Tongue (tissue), 2 donors: ENCODE results near the gene PLPPR1. TPM values are rescaled to one million over a fixed set of nuclear protein-coding genes. Genes with fewer than 3 reads are reported as not detected.
"Not testable (repeated sequence)": the region's sequence is repeated elsewhere in the genome, so short reads cannot be mapped to it uniquely, and the experiment has no call there.

ENCODE experiments used
- DNase-seq: peaks from one replicate; pipeline ENCODE4 v3.0.0-alpha.2; 2015
- total RNA-seq: library from RNA; depleted of rRNA; stranded (reverse); fragments of >200 nt; gene quantifications from one replicate; pipeline ENCODE4 v1.2.3, GENCODE V29; 2014

The PLPPR1 gene
- total RNA-seq, 1 donor from 2014 or later: 0.92 TPM

- DNase-seq: no peak
Measured at GRCh38 chr9:101220341-101220740, 191.8 kb downstream of the PLPPR1 start.

GRCh38 chr9:101225271-101225670, 196.7 kb downstream of the PLPPR1 start:
- DNase-seq: no peak

DNA sequence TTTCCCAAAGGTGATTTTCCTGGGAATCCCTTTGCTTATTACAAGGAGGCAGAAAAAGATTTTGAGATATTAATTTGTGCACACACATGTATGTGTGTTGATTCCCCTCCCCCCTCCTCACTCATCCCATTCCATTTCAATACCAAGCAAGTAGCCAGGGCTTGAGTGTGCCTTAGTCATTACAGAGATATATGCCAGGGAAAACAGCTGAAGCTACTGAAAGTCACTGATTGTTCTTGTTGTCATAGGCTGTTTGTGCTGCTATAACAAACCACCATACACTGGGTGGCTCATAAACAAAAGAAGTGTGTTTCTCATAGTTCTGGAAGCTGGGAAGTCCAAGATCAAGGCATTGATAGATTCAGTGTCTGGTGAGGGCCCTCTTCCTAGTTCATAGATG, 197.6 kb downstream of the PLPPR1 start:
- no peak for DNase-seq

GRCh38 chr9:101226803-101227202, 198.3 kb downstream of the PLPPR1 start:
- no peak for DNase-seq

- DNase-seq: peak; percentile 22
Measured at GRCh38 chr9:101229606-101230005, 201.1 kb downstream of the PLPPR1 start.

- no peak for DNase-seq
Measured at GRCh38 chr9:101232405-101232977, 204.0 kb downstream of the PLPPR1 start.

DNA sequence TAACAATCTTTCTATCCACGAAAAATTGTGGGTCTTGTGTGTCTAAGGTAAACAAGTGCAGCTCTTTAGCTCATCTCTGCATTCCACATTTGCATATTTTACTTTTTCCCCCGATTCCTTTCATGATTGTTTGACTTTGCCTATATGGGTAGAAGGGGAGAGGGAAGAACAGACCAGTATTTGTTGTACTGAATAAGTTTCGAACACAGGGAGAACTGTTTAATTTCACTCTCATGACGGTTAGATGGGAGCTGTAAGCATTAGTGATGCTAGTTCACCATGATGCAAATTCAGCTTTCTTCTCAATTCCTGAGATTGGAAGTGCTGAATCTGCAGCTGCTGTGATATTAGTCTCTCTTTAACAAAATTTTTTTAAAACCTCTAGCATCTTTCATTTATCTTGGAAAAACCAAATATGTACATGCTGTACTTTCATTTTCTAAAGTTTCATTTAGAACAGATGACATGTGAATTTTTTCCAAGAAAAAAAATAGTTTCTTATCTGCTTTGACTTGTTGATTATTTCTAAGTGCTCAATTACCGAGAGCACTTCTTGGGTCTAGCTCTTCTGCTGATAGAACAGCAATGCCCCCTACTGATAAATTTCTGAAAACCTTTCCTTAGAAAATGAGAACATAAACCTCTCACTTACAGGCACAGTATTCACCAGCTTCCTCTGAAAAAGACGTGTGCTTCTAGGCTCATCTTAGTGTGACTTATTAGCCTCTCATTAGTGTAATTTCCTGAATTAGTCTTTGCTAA, 206.8 kb downstream of the PLPPR1 start:
- DNase-seq: peak; percentile 76

GRCh38 chr9:101242651-101243050, 214.1 kb downstream of the PLPPR1 start:
- DNase-seq: no peak

GRCh38 chr9:101246691-101247090, 218.2 kb downstream of the PLPPR1 start:
- no peak for DNase-seq

DNA sequence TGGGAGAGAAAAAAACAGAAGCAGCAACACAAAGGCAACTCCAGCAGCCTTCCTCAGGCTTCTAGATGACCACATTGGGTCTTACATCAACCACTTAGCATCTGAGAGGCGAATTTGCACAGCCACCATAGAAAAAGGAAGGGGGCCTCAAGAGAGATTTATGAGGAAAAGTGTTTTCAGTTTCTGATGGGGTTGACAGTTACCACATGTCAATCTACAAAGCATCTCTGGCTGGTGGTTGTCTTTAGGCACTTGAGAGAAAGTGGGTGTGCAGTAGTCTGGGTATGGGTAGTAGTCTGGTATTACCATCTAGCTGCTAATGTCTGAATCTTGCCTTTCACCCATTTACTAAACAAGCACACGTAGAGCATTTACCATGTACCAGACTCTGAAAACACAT, 218.8 kb downstream of the PLPPR1 start:
- no peak for DNase-seq

GRCh38 chr9:101254733-101255433, 226.4 kb downstream of the PLPPR1 start:
- no peak for DNase-seq

DNA sequence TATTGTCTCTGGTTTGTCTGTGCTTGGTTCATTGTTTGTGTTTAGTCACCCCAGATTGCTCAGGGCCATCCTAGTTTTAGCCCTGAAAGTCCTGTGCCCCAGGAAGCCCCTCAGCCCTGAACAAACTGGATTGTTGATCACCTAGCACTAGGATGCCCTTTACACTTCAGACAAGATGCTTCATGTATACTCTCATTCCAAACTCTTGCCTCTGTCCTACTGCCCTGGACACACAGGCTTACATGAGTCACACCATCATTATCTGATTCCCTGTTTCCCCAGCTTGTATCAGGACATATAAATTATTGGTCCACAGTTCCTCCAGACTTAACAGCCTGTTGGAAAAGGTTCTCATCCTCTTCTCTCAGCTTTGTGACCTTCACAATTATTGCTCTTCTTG, 236.2 kb downstream of the PLPPR1 start:
- DNase-seq: no peak

DNA sequence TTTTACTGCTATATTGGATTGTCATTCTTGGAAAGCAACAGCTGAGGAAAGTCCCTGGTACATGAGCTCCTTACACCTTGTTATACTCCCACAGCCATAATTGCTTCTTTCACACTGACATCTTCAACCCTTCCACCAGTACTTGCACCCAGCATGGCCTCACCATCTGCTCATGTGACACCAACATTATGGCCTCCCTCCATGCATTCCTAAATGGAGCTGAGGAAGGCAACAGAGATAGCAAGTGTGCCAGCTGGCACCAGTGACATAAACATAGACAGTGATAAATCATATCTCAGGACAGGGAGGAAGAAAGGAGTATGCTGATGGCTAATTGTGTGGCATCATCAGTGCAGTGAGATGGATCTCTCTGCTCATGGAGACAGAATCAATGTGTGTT, 236.7 kb downstream of the PLPPR1 start:
- DNase-seq: no peak

- DNase-seq: no peak
Measured at GRCh38 chr9:101268426-101268825, 239.9 kb downstream of the PLPPR1 start.

GRCh38 chr9:101269591-101270283, 241.2 kb downstream of the PLPPR1 start:
- DNase-seq: no peak

DNA sequence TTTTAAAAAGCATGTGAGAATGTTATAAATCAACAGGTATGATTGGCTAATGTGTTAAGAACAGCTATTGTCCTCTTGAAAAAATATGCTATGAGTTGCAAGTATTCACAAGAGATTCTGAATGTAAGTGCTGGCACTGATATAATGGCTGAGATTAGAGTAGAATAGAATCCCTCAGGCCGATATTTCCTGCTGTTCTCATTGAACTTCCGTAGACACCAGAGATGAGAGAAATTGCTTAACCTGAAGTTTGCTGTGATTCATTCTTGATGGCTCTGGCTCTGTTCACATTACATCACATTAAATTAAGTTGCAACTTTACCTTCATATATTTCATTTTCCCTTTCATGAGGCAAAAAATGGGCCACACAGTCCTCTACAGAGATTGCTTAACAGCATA, 241.8 kb downstream of the PLPPR1 start:
- DNase-seq: no peak

DNA sequence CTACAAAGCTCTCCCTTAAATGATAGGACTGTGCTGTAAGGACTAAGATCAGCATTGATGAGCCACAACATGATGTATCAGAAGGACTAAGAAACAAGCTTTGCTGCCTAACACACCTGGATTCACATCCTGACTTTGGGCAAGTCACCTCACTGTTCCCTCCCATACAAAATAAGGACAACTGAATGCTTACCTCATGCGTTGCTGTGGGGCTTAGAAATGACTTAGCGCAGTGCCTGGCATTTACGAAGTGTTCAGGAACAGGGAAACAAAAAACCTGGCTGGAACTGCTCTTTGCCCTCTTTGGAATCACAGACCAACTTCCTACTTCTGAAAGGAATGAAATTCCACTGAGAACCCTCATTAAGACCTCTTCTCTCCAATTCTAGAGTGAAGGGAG, 242.6 kb downstream of the PLPPR1 start:
- no peak for DNase-seq

DNA sequence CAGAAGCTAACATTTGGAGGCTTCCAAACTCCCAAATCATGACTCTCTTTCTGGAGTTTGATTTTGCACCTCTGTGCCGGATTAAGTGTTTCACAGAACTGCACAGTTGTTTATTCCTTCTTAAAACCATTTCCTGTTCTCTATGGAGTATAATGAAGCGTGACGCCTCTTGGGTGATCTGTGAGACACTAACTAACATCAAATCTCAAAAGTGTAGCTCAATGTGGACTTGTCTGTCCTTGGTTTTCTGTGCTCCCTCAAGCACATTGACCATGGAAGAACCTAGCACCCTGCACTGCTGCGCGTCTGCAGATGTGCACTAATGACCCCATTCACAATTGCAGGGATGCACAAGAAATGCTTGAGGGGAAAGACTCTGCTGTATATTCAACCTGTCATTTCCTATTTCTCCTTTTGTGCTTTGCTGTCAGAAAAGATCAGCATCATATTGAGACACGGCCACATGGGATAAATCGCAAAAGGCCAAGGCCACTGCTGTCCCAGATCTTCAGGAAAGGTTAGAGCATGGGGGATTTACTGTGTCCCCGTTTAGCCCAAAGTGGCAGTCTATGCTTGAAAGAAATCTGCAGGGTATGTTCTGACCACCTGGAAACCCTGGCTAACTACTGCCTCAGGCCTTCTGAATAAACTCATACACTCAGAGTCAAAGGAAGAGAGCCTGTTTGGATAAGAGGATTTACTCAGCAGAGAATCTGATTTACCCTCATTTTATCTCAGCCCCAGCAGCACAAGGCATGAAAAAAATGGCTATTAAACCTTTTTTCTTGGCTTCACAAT, 246.6 kb downstream of the PLPPR1 start:
- DNase-seq: no peak

- no peak for DNase-seq
Measured at GRCh38 chr9:101275769-101276250, 247.3 kb downstream of the PLPPR1 start.

- not testable (repeated sequence) for DNase-seq
Measured at GRCh38 chr9:101291043-101291442, 262.5 kb downstream of the PLPPR1 start.

DNA sequence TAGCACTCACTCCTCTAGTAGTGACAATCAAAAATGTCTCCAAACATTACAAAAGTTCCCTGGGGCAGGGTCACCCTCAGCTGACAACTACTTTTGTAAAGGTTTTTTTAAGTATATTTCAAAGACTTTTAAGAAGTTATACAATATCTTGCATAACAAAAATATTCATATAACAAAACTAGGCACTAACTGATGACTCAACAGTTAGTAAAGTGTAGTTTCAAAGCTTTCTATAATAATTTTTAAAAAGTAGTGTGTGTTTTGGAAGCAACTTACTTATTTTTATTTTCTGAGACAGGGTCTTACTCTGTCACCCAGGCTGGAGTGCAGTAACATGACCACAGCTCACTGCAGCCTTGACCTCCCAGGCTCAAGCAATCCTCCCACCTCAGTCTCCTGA, 271.4 kb downstream of the PLPPR1 start:
- DNase-seq: no peak

DNA sequence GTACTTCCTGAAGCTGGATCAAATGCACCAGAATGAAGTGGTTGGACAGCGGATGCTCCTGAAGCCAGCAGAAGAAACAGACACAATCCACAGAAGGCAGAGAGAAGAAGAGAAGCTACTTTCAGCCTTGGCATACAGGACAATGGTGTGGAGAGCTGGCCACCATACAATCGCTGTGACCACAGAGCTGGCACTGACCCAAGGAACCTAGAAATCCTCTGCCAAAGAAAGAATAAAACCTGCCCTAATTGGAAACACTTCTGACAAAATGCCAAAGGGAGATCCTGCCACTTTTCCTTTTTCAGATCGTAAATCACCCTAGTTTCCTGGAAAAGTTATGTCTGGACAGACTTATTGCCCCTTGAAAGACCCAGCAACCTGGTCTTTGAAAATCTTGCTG, 278.5 kb downstream of the PLPPR1 start:
- no peak for DNase-seq
